ENCODE results near the gene BTF3. TPM values are rescaled to one million over a fixed set of nuclear protein-coding genes. Genes with fewer than 3 reads are reported as not detected.

BTF3 gene
- total and polyA plus RNA-seq, 2 of the 13 experiments (the other 11 are each of a cell fraction or from before 2014, with no cell fraction given): 557 to 698 TPM

DNA sequence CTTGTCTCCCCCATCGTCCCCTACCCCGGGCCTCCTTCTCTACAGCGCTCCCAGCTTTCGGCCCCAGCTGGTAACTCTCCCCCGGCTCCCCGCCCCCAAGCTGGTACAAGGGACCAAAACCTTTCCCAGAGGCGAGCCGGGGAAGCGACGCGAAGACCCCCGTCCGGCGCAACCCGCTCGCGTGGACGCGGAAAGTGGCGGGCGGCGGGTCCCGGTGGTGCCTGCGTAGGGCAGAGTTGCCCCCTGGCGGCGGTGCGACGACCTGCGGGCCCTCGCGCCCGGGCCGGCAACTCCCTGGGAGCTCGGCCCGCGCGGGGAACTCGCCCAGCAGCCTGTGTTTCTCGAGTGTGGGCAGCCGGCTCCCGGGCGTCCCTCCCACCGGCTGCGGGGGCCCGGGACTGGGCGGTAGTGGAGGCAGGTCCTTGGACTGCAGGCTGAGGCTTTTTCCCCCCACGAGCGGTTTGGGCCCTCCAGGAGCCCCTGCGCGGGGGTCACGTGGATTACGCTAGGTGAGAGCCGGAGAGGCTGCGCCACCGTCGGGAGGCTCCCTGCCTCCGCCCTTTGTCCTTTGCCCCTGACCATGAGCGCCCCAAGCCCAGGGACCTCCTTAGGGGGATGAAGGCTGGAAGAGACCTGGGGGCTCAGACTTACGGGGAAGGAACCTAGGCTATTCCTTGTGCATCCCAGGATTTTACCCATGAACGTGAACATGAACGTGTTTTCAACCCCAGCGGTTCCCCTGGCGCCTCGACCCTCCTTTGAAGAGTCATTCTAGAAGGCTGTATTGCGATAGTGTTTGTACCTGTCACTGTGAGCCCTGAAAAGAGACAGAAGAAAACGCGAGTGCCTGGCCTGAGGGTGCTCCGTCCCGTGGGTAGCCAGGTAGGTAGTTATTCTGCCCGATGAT is 46.8 kb upstream of the BTF3 start (continued):
- TF ChIP-seq ZNF17 (CRISPR knock-in tag; IDR thresholded peaks at IDR 0.05) (no peak), TEAD3 (CRISPR knock-in tag; optimal IDR thresholded peaks at IDR 0.05; ENCODE audit: borderline replicate concordance) (no peak), SALL1 (CRISPR knock-in tag; IDR thresholded peaks at IDR 0.05) (no peak), XRCC5 (optimal IDR thresholded peaks at IDR 0.05; ENCODE audit: low read length) (peak; percentile 50), ZNF232 (CRISPR knock-in tag; IDR thresholded peaks at IDR 0.05; ENCODE audit: borderline replicate concordance) (no peak), ZNF720 (CRISPR knock-in tag; IDR thresholded peaks at IDR 0.05) (no peak), ZIK1 (CRISPR knock-in tag; IDR thresholded peaks at IDR 0.05; ENCODE audit: borderline replicate concordance, low read depth) (no peak), ZNF274 (CRISPR knock-in tag; IDR thresholded peaks at IDR 0.05) (no peak), SRSF1 (optimal IDR thresholded peaks at IDR 0.05; ENCODE audit: low read depth, low read length) (no peak), ZNF20 (CRISPR knock-in tag; IDR thresholded peaks at IDR 0.05) (no peak), ZNF670 (CRISPR knock-in tag; IDR thresholded peaks at IDR 0.05; ENCODE audit: borderline replicate concordance) (no peak), MBD4 (IDR thresholded peaks at IDR 0.05; ENCODE audit: borderline replicate concordance, low read length) (no peak), BORCS8-MEF2B (CRISPR knock-in tag; IDR thresholded peaks at IDR 0.05) (0 out of 2 replicates have a peak, but pooled peaks have one; percentile 43)
- TF ChIP-seq, protein P1, sequence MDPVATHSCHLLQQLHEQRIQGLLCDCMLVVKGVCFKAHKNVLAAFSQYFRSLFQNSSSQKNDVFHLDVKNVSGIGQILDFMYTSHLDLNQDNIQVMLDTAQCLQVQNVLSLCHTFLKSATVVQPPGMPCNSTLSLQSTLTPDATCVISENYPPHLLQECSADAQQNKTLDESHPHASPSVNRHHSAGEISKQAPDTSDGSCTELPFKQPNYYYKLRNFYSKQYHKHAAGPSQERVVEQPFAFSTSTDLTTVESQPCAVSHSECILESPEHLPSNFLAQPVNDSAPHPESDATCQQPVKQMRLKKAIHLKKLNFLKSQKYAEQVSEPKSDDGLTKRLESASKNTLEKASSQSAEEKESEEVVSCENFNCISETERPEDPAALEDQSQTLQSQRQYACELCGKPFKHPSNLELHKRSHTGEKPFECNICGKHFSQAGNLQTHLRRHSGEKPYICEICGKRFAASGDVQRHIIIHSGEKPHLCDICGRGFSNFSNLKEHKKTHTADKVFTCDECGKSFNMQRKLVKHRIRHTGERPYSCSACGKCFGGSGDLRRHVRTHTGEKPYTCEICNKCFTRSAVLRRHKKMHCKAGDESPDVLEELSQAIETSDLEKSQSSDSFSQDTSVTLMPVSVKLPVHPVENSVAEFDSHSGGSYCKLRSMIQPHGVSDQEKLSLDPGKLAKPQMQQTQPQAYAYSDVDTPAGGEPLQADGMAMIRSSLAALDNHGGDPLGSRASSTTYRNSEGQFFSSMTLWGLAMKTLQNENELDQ (CRISPR knock-in tag; IDR thresholded peaks at IDR 0.05; ENCODE audit: borderline replicate concordance): no peak
- TF ChIP-seq, protein P2, sequence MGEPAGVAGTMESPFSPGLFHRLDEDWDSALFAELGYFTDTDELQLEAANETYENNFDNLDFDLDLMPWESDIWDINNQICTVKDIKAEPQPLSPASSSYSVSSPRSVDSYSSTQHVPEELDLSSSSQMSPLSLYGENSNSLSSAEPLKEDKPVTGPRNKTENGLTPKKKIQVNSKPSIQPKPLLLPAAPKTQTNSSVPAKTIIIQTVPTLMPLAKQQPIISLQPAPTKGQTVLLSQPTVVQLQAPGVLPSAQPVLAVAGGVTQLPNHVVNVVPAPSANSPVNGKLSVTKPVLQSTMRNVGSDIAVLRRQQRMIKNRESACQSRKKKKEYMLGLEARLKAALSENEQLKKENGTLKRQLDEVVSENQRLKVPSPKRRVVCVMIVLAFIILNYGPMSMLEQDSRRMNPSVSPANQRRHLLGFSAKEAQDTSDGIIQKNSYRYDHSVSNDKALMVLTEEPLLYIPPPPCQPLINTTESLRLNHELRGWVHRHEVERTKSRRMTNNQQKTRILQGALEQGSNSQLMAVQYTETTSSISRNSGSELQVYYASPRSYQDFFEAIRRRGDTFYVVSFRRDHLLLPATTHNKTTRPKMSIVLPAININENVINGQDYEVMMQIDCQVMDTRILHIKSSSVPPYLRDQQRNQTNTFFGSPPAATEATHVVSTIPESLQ (CRISPR knock-in tag; conservative IDR thresholded peaks at IDR 0.05): no peak
- TF ChIP-seq, protein P3, sequence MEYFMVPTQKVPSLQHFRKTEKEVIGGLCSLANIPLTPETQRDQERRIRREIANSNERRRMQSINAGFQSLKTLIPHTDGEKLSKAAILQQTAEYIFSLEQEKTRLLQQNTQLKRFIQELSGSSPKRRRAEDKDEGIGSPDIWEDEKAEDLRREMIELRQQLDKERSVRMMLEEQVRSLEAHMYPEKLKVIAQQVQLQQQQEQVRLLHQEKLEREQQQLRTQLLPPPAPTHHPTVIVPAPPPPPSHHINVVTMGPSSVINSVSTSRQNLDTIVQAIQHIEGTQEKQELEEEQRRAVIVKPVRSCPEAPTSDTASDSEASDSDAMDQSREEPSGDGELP (IDR thresholded peaks at IDR 0.05; ENCODE audit: borderline replicate concordance, low read depth): no peak
- TF ChIP-seq, protein P4, sequence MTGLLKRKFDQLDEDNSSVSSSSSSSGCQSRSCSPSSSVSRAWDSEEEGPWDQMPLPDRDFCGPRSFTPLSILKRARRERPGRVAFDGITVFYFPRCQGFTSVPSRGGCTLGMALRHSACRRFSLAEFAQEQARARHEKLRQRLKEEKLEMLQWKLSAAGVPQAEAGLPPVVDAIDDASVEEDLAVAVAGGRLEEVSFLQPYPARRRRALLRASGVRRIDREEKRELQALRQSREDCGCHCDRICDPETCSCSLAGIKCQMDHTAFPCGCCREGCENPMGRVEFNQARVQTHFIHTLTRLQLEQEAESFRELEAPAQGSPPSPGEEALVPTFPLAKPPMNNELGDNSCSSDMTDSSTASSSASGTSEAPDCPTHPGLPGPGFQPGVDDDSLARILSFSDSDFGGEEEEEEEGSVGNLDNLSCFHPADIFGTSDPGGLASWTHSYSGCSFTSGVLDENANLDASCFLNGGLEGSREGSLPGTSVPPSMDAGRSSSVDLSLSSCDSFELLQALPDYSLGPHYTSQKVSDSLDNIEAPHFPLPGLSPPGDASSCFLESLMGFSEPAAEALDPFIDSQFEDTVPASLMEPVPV (CRISPR knock-in tag; IDR thresholded peaks at IDR 0.05): no peak
- TF ChIP-seq, protein P5, sequence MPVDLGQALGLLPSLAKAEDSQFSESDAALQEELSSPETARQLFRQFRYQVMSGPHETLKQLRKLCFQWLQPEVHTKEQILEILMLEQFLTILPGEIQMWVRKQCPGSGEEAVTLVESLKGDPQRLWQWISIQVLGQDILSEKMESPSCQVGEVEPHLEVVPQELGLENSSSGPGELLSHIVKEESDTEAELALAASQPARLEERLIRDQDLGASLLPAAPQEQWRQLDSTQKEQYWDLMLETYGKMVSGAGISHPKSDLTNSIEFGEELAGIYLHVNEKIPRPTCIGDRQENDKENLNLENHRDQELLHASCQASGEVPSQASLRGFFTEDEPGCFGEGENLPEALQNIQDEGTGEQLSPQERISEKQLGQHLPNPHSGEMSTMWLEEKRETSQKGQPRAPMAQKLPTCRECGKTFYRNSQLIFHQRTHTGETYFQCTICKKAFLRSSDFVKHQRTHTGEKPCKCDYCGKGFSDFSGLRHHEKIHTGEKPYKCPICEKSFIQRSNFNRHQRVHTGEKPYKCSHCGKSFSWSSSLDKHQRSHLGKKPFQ (CRISPR knock-in tag; IDR thresholded peaks at IDR 0.05; ENCODE audit: insufficient replicate concordance): no peak
